Measurements from ENCODE around the gene PRSS57. TPM values are rescaled to one million over a fixed set of nuclear protein-coding genes. Genes with fewer than 3 reads are reported as not detected.

Gene PRSS57
- total and polyA plus RNA-seq, 2 of the 8 experiments (the other 6 are each of a cell fraction or from before 2014, with no cell fraction given): not detected

DNA sequence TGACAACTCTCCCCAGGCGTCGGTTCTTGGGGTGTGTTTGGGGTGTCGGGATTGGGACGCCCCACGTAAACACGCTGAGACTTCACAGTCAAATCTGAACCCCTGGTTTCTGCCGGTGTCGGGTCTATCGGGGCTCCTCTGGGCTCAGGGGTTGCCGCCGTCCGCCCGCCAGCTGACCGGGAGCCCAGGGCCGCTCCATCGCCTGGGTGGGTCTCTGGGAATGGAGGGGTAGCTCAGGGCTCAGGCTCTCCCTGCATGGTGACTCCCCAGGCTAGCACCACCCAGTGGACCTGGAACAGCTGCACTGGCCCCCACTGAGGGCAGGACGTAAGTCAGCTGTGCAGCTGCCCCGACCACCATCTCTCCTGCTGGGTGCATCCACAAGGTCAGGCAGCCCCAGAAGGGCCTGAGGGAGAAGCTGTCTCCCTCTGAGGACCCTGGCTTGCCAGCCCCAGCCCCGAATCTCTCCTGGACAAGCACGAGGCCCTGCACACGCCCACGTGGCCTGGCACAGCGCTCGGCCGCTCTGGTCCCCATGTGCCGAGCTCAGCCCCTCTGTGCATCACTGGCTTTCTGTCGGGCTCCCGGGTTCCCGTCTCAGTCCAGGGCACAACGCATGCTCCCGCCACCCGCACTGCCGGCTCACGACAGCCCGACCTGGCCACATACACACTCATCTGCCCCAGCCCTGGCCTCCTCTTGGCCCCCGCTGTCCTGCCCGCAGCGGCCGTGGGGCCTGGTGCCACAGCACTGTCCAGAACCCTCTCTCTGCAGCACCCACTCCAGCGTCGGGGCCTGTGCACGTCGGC, 38.3 kb downstream of the PRSS57 start (continued):
- TF ChIP-seq SIRT6 (IDR thresholded peaks at IDR 0.05; ENCODE audit: low read length) (no peak), KDM5A (IDR thresholded peaks at IDR 0.05; ENCODE audit: low read length) (no peak), PHF8 (conservative IDR thresholded peaks at IDR 0.05; ENCODE audit: low read depth, low read length) (no peak), GTF2F1 (IDR thresholded peaks at IDR 0.05; ENCODE audit: borderline replicate concordance, low read depth, low read length) (no peak), SAP30 (IDR thresholded peaks at IDR 0.05; ENCODE audit: insufficient read depth, insufficient replicate concordance, low read length) (no peak), CTBP2 (IDR thresholded peaks at IDR 0.05; ENCODE audit: borderline replicate concordance, insufficient read depth, insufficient read length, low read length) (no peak), YY1 (IDR thresholded peaks at IDR 0.05; ENCODE audit: low read depth, low read length) (no peak), HDAC2 (IDR thresholded peaks at IDR 0.05; ENCODE audit: borderline replicate concordance in 1 of 2, low read depth in 2 of 2, low read length in 2 of 2) (no peak)

Data from H1 (cell line).